Measurements from ENCODE around the gene RPL23. TPM values are rescaled to one million over a fixed set of nuclear protein-coding genes. Genes with fewer than 3 reads are reported as not detected.

Gene RPL23
- polyA plus RNA-seq, 1 of the 3 experiments (the other 2 are of a cell fraction), result 2,658 TPM

- TF ChIP-seq EZH2phosphoT487 (IDR thresholded peaks at IDR 0.05; ENCODE audit: borderline replicate concordance, low read depth) (no peak), TCF12 (IDR thresholded peaks at IDR 0.05) (peak; percentile 49), PBX3 (IDR thresholded peaks at IDR 0.05) (no peak), EP300 (IDR thresholded peaks at IDR 0.05; ENCODE audit: borderline replicate concordance in 1 of 2, low read depth in 1 of 2, low read length in 1 of 2) (no peak), REST (IDR thresholded peaks at IDR 0.05; ENCODE audit: low read depth, low read length) (no peak), CHD2 (IDR thresholded peaks at IDR 0.05; ENCODE audit: low read length, partially characterized antibody) (peak; percentile 98), MEF2A (IDR thresholded peaks at IDR 0.05; ENCODE audit: borderline replicate concordance, low read depth) (no peak)
Measured at GRCh38 chr17:38853292-38854219, at the start of gene RPL23 (continued).

GRCh38 chr17:38900978-38901656 lies 47.6 kb upstream of the RPL23 start:
- H3F3A ChIP-seq (replicated peaks; ENCODE audit: insufficient read depth), result peaks cover 44% of the 10 kb centered on the region
- H3K9ac ChIP-seq, result no peak overlapping the region
- no peak for TF ChIP-seq TAF1 (IDR thresholded peaks at IDR 0.05; ENCODE audit: borderline replicate concordance, low read depth, low read length)
- no peak for TF ChIP-seq IRF3 (IDR thresholded peaks at IDR 0.05; ENCODE audit: low read depth, low read length)
- no peak for TF ChIP-seq ELF1 (IDR thresholded peaks at IDR 0.05)
- TF ChIP-seq MEF2A (IDR thresholded peaks at IDR 0.05; ENCODE audit: borderline replicate concordance, low read depth), result no peak
- 0 out of 2 replicates have a peak, but pooled peaks have one; percentile 19 for TF ChIP-seq REST (IDR thresholded peaks at IDR 0.05; ENCODE audit: low read depth, low read length)
- 0 out of 2 replicates have a peak, but pooled peaks have one; percentile 14 for TF ChIP-seq RAD21 (IDR thresholded peaks at IDR 0.05; ENCODE audit: low read length)
- TF ChIP-seq MXI1 (IDR thresholded peaks at IDR 0.05; ENCODE audit: low read depth, low read length), result no peak
- 0 out of 2 replicates have a peak, but pooled peaks have one; percentile 37 for TF ChIP-seq FOXM1 (IDR thresholded peaks at IDR 0.05; ENCODE audit: low read depth)
- TF ChIP-seq TEAD4 (IDR thresholded peaks at IDR 0.05; ENCODE audit: borderline replicate concordance, insufficient read depth), result peak; percentile 62; the same call in 1 of the 2 replicates
- TF ChIP-seq YY1 (IDR thresholded peaks at IDR 0.05; ENCODE audit: low read depth), result no peak

More at GRCh38 chr17:38900978-38901656, 47.6 kb upstream of the RPL23 start:
- H3K36me3 ChIP-seq (replicated peaks in 1 of 2; ENCODE audit: control insufficient read depth in 1 of 2, insufficient read depth in 2 of 2, low read length in 1 of 2), result peaks cover 28 to 42% of the 10 kb centered on the region in 2 experiments
- H3K4me2 ChIP-seq, result peak overlapping the region; percentile 53
- H3K79me2 ChIP-seq (ENCODE audit: insufficient read depth), result peaks cover 87% of the 10 kb centered on the region
- no peaks in the 10 kb centered on the region for H3K9me2 ChIP-seq
- H4K20me1 ChIP-seq (ENCODE audit: insufficient read depth), result peaks cover 96% of the 10 kb centered on the region
- ChIA-PET CTCF (interaction anchor here (1.3 to 1.4 kb wide), 2 partner anchors 30 to 252 kb away, joined by 5 read pairs; no protein-coding TSS in a partner anchor), POLR2A (interaction anchor here (0.6 to 2.0 kb wide), 5 partner anchors 14 to 47 kb away, joined by 4 to 9 read pairs (median 5); partner anchors contain the start of genes LASP1NB and RPL23)
- peaks cover 11 to 29% of the 10 kb centered on the region in 2 experiments; a peak in 1 of 4 replicates for H3K4me1 ChIP-seq (ENCODE audit: control insufficient read depth in 1 of 2, insufficient read depth in 2 of 2, low read depth in 1 of 2, low read length in 1 of 2)
- peak overlapping the region; percentile 48 to 54 for H3K27ac ChIP-seq (ENCODE audit: low read depth in 2 of 2, low read length in 1 of 2)
- 33% methylated on average over 10 of the region's 10 CpGs for WGBS (ENCODE audit: low lambda C conversion rate)
- H3K4me3 ChIP-seq (ENCODE audit: low read depth in 2 of 2, low read length in 1 of 2), result no peak overlapping the region
- no peak overlapping the region for H2AFZ ChIP-seq (ENCODE audit: low read depth)
- DNase-seq, result peak; percentile 59
- H3K27me3 ChIP-seq (ENCODE audit: insufficient read depth), result no peaks in the 10 kb centered on the region
- H3K9me3 ChIP-seq, result no peaks in the 10 kb centered on the region
